HCT116 (cell line): ENCODE measurements around the gene DNAH10.

ENCODE experiments used
- CEBPB ChIP-seq: IDR thresholded peaks from 2 replicates; pipeline ENCODE4 v1.6.1; 2012; ENCODE audit warnings: low read depth
- CTCF ChIP-seq, 3 experiments: fragments of 200-600 bp in 1 of 3; sonication (generic) in 1 of 3; IDR thresholded peaks in 2 of 3; conservative IDR thresholded peaks in 1 of 3; 2 replicates each; pipeline ENCODE4 v1.5.1; 2012 to 2017; ENCODE audit warnings: low read depth in 2 of 3, low read length in 2 of 3, antibody characterized with exemption in 1 of 3, borderline replicate concordance in 1 of 3, control low read depth in 1 of 3, mild to moderate bottlenecking in 1 of 3, mixed read lengths in 1 of 3, mixed run types in 1 of 3, moderate library complexity in 1 of 3; ENCODE audit not compliant: insufficient read depth in 1 of 3
- EZH2 ChIP-seq: fragments of 200-600 bp; sonication (generic); IDR thresholded peaks from 2 replicates; pipeline ENCODE4 v1.6.1; 2017; ENCODE audit warnings: antibody characterized with exemption, mixed run types
- JUND ChIP-seq: IDR thresholded peaks from 2 replicates; pipeline ENCODE4 v1.6.1; 2012
- MAX ChIP-seq: IDR thresholded peaks from 2 replicates; pipeline ENCODE4 v1.6.1; 2012
- POLR2A ChIP-seq: IDR thresholded peaks from 2 replicates; pipeline ENCODE4 v1.7.0; 2011; ENCODE audit warnings: borderline replicate concordance; ENCODE audit not compliant: insufficient read depth, insufficient read length; ENCODE audit errors: extremely low read depth
- POLR2AphosphoS5 ChIP-seq: IDR thresholded peaks from 2 replicates; pipeline ENCODE4 v1.6.1; 2011; ENCODE audit warnings: mild to moderate bottlenecking, low read depth, low read length, moderate library complexity
- RAD21 ChIP-seq: IDR thresholded peaks from 2 replicates; pipeline ENCODE4 v1.6.1; 2012; ENCODE audit warnings: low read depth, mild to moderate bottlenecking
- REST ChIP-seq: IDR thresholded peaks from 2 replicates; pipeline ENCODE4 v1.6.1; 2012; ENCODE audit warnings: low read depth
- SP1 ChIP-seq: IDR thresholded peaks from 2 replicates; pipeline ENCODE4 v1.6.1; 2012; ENCODE audit warnings: low read depth
- YY1 ChIP-seq: IDR thresholded peaks from 2 replicates; pipeline ENCODE4 v1.6.1; 2011; ENCODE audit warnings: low read length, low read depth, moderate library complexity, mild to moderate bottlenecking; ENCODE audit not compliant: insufficient replicate concordance; ENCODE audit errors: extremely low read depth
- ZFX ChIP-seq: fragments of 450-650 bp; IDR thresholded peaks from 2 replicates; pipeline ENCODE4 v1.6.1; 2017
- ZNF274 ChIP-seq: fragments of 200-500 bp; sonication (Bioruptor generic); IDR thresholded peaks from 2 replicates; pipeline ENCODE4 v1.6.1; 2014; ENCODE audit warnings: mild to moderate bottlenecking, low read depth, low read length, inconsistent platforms

- TF ChIP-seq POLR2A, result no peak
- TF ChIP-seq CTCF (IDR thresholded peaks at IDR 0.05 in 2 of 3, conservative IDR thresholded peaks at IDR 0.05 in 1 of 3; ENCODE audit: borderline replicate concordance in 1 of 3, insufficient read depth in 1 of 3, low read depth in 2 of 3, low read length in 2 of 3), result no peak
- TF ChIP-seq SP1, result no peak
- no peak for TF ChIP-seq CEBPB
- TF ChIP-seq EZH2, result no peak
- no peak for TF ChIP-seq POLR2AphosphoS5
- no peak for TF ChIP-seq REST
- TF ChIP-seq YY1, result no peak
- TF ChIP-seq RAD21, result no peak
- TF ChIP-seq ZNF274, result no peak
- no peak for TF ChIP-seq ZFX
- TF ChIP-seq JUND, result no peak
- TF ChIP-seq MAX, result no peak
Observed at GRCh38 chr12:123782997-123783792, 21.1 kb downstream of the DNAH10 start.
